HUES48 (cell line): ENCODE measurements around the gene PRODH2.

Source experiments
- H3K27ac ChIP-seq: one replicate; pipeline ENCODE4 v1.7.0; 2013; ENCODE audit warnings: low read depth, low read length, inconsistent platforms
- H3K27me3 ChIP-seq: 2 replicates; pipeline ENCODE4 v1.6.1; 2013; ENCODE audit warnings: mild to moderate bottlenecking, low read length; ENCODE audit not compliant: control insufficient read depth, insufficient read depth
- H3K36me3 ChIP-seq: 2 replicates; pipeline ENCODE4 v1.6.1; 2013; ENCODE audit warnings: low read length; ENCODE audit not compliant: control insufficient read depth, insufficient read depth
- H3K4me1 ChIP-seq: 2 replicates; pipeline ENCODE4 v1.6.1; 2013; ENCODE audit warnings: mild to moderate bottlenecking, low read length; ENCODE audit not compliant: control insufficient read depth, insufficient read depth
- H3K4me3 ChIP-seq: 2 replicates; pipeline ENCODE4 v1.5.1; 2013; ENCODE audit warnings: mild to moderate bottlenecking, low read depth, low read length
- H3K9ac ChIP-seq: 2 replicates; pipeline ENCODE4 v1.6.1; 2013; ENCODE audit warnings: mild to moderate bottlenecking, low read depth, low read length, moderate library complexity
- H3K9me3 ChIP-seq: 2 replicates; pipeline ENCODE4 v1.6.1; 2013; ENCODE audit warnings: low read length; ENCODE audit not compliant: control insufficient read depth, insufficient read depth

The PRODH2 gene

GRCh38 chr19:35766571-35767104 is 46.0 kb downstream of the PRODH2 start:
- Histone ChIP-seq H3K9ac (no peak overlapping the region), H3K4me3 (no peak overlapping the region), H3K4me1 (no peaks in the 10 kb centered on the region; the same call in 1 of the 2 replicates), H3K27me3 (no peaks in the 10 kb centered on the region), H3K36me3 (peaks cover 29% of the 10 kb centered on the region), H3K27ac (no peak overlapping the region), H3K9me3 (no peaks in the 10 kb centered on the region)

- Histone ChIP-seq H3K27me3 (no peaks in the 10 kb centered on the region), H3K36me3 (peaks cover 41% of the 10 kb centered on the region), H3K4me3 (no peak overlapping the region), H3K4me1 (no peaks in the 10 kb centered on the region; the same call in 1 of the 2 replicates), H3K9ac (no peak overlapping the region), H3K9me3 (no peaks in the 10 kb centered on the region), H3K27ac (no peak overlapping the region)
Observed at GRCh38 chr19:35764432-35765315, 48.0 kb downstream of the PRODH2 start.

- Histone ChIP-seq H3K9me3 (no peaks in the 10 kb centered on the region), H3K4me1 (peaks cover 9% of the 10 kb centered on the region; the same call in 1 of the 2 replicates), H3K4me3 (no peak overlapping the region), H3K27me3 (no peaks in the 10 kb centered on the region; the same call in 1 of the 2 replicates), H3K27ac (no peak overlapping the region), H3K9ac (no peak overlapping the region), H3K36me3 (peaks cover 37% of the 10 kb centered on the region)
Observed at GRCh38 chr19:35760711-35761349, 51.8 kb downstream of the PRODH2 start.

- peaks cover 31% of the 10 kb centered on the region for H3K36me3 ChIP-seq
- H3K4me3 ChIP-seq, result no peak overlapping the region
- peaks cover 9% of the 10 kb centered on the region; the same call in 1 of the 2 replicates for H3K4me1 ChIP-seq
- H3K9me3 ChIP-seq, result no peaks in the 10 kb centered on the region
- peaks cover 3% of the 10 kb centered on the region; the same call in 1 of the 2 replicates for H3K27me3 ChIP-seq
- H3K9ac ChIP-seq, result no peak overlapping the region
- no peak overlapping the region for H3K27ac ChIP-seq
Observed at GRCh38 chr19:35759697-35760096, 52.9 kb downstream of the PRODH2 start.

- peaks cover 23% of the 10 kb centered on the region for H3K36me3 ChIP-seq
- peak within 1 kb of the TSS; percentile 89 for H3K9ac ChIP-seq
- H3K4me3 ChIP-seq, result peak within 1 kb of the TSS; percentile 98
- peaks cover 9% of the 10 kb centered on the region; the same call in 1 of the 2 replicates for H3K4me1 ChIP-seq
- peak within 1 kb of the TSS; percentile 85 for H3K27ac ChIP-seq
- H3K27me3 ChIP-seq, result peaks cover 3% of the 10 kb centered on the region; the same call in 1 of the 2 replicates
- H3K9me3 ChIP-seq, result no peaks in the 10 kb centered on the region
Observed at GRCh38 chr19:35757749-35758608, 54.7 kb downstream of the PRODH2 start, which contains the start of gene PROSER3. TSS of gene PROSER3 (plus strand) at chr19:35758176. CDS start at chr19:35758216, 40 bp downstream.

GRCh38 chr19:35757231-35757748 is 55.4 kb downstream of the PRODH2 start:
- H3K9me3 ChIP-seq, result no peaks in the 10 kb centered on the region
- H3K27me3 ChIP-seq, result peaks cover 3% of the 10 kb centered on the region; the same call in 1 of the 2 replicates
- H3K9ac ChIP-seq, result peak overlapping the region; percentile 28
- peaks cover 27% of the 10 kb centered on the region for H3K36me3 ChIP-seq
- H3K4me3 ChIP-seq, result peak overlapping the region; percentile 98
- H3K4me1 ChIP-seq, result peaks cover 9% of the 10 kb centered on the region; the same call in 1 of the 2 replicates
- peak overlapping the region; percentile 85 for H3K27ac ChIP-seq

GRCh38 chr19:35756377-35757230 is 56.0 kb downstream of the PRODH2 start, which contains the start of gene HSPB6:
TSS of gene HSPB6 (minus strand) at chr19:35757029. CDS start at chr19:35757008, 21 bp downstream.
- Histone ChIP-seq H3K27me3 (peaks cover 3% of the 10 kb centered on the region; the same call in 1 of the 2 replicates), H3K36me3 (peaks cover 21% of the 10 kb centered on the region; the same call in 1 of the 2 replicates), H3K27ac (peak within 1 kb of the TSS; percentile 85), H3K9ac (peak within 1 kb of the TSS; percentile 28), H3K4me3 (peak within 1 kb of the TSS; percentile 98), H3K9me3 (no peaks in the 10 kb centered on the region), H3K4me1 (peaks cover 9% of the 10 kb centered on the region; the same call in 1 of the 2 replicates)

- H3K9ac ChIP-seq, result no peak overlapping the region
- H3K9me3 ChIP-seq, result no peaks in the 10 kb centered on the region
- H3K4me1 ChIP-seq, result peaks cover 9% of the 10 kb centered on the region; the same call in 1 of the 2 replicates
- peak overlapping the region; percentile 64 for H3K4me3 ChIP-seq
- no peak overlapping the region for H3K27ac ChIP-seq
- H3K27me3 ChIP-seq, result peaks cover 3% of the 10 kb centered on the region; the same call in 1 of the 2 replicates
- H3K36me3 ChIP-seq, result peaks cover 17% of the 10 kb centered on the region; the same call in 1 of the 2 replicates
Observed at GRCh38 chr19:35755550-35756376, 56.9 kb downstream of the PRODH2 start.

GRCh38 chr19:35755131-35755549 is 57.5 kb downstream of the PRODH2 start:
- Histone ChIP-seq H3K27me3 (peaks cover 3% of the 10 kb centered on the region; the same call in 1 of the 2 replicates), H3K4me1 (peaks cover 9% of the 10 kb centered on the region; the same call in 1 of the 2 replicates), H3K9ac (no peak overlapping the region), H3K36me3 (peaks cover 14% of the 10 kb centered on the region; the same call in 1 of the 2 replicates), H3K9me3 (no peaks in the 10 kb centered on the region), H3K27ac (no peak overlapping the region), H3K4me3 (peak overlapping the region; percentile 64)
